Tibial artery (tissue), 4 donors: ENCODE data around the gene FOXN4.

Source experiments
- DNase-seq, 2 donors: peaks; one replicate each; pipeline ENCODE4 v3.0.0-alpha.2; 2019
- H3K27ac ChIP-seq, 2 donors: fragments of 200-600 bp; sonication (generic) in 1 of 2; 1 replicate in 1 of 2; 2 replicates in 1 of 2; pipeline ENCODE4 v1.5.1; 2018 to 2019; ENCODE audit warnings: mild to moderate bottlenecking in 1 of 2
- H3K27me3 ChIP-seq, 2 donors: fragments of 200-600 bp; sonication (generic) in 1 of 2; one replicate each; pipeline versions ENCODE4 v1.5.1 to v1.6.0; 2016 to 2019
- H3K36me3 ChIP-seq, 3 donors: fragments of 200-600 bp; sonication (generic) in 2 of 3; one replicate each; pipeline ENCODE4 v1.5.1; 2016 to 2019; ENCODE audit warnings: mild to moderate bottlenecking in 2 of 3
- H3K4me1 ChIP-seq, 4 donors: fragments of 200-600 bp; sonication (generic) in 2 of 4; 1 replicate in 3 of 4; 2 replicates in 1 of 4; pipeline ENCODE4 v1.5.1; 2016 to 2019
- H3K4me3 ChIP-seq, 2 donors: fragments of 200-600 bp; sonication (generic) in 1 of 2; 1 replicate in 1 of 2; 2 replicates in 1 of 2; pipeline ENCODE4 v1.5.1; 2018 to 2019; ENCODE audit warnings: mild to moderate bottlenecking in 2 of 2
- H3K9me3 ChIP-seq, 3 donors: fragments of 200-600 bp; sonication (generic) in 1 of 3; one replicate each; pipeline ENCODE4 v1.5.1; 2016 to 2019
- CTCF ChIP-seq, 2 experiments: fragments of 200-600 bp in 1 of 2; fragments of 450-650 bp in 1 of 2; IDR thresholded peaks; one replicate each; pipeline ENCODE4 v1.5.1; 2017 to 2019; ENCODE audit warnings: antibody characterized with exemption in 2 of 2, mild to moderate bottlenecking in 1 of 2, moderate library complexity in 1 of 2
- intact Hi-C: fragments of 100-400 bp; cut with DNase I; formaldehyde crosslinking; loops from one replicate; pipeline ENCODE4 v1.15.0; 2023; ENCODE audit warnings: low total_unique reads

FOXN4 gene

DNA sequence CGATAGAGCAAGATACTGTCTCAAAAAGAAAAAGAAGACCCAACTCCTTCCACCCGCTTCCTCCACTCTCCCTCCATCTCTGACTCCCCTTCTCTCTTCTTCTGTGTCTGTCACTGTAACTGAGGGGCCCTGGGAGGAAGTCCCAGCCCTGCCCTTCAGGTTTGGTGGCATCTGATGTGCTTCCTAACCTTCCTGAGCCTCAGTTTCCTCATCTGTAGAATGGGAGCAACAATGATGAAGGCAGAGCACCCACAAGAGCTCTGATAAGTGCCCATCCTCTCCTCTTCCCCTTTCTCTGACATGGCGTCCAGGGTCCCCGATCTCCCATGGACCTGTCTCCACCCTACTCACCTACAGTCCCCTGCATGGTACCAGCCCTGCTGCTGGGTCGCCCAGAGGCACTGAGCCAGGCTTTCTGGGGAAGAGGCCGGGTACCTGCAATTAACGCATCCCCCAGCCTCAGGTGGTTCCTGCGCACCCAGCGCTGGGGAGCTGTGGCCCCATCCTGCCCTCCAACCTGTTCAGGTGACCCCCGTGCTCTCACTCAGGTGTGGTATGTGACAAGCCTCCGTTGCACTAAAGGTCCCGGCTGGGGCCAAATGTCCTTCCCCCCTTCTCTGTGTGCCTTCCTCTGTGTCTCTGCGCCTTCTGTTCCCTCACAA, 13.2 kb downstream of the FOXN4 start:
- Histone ChIP-seq H3K4me1 (peaks cover 0 to 14% (median 8%) of the 10 kb centered on the region in 4 donors), H3K27me3 (peaks cover 0 to 18% of the 10 kb centered on the region in 2 donors), H3K9me3 (no peaks in the 10 kb centered on the region), H3K36me3 (no peaks in the 10 kb centered on the region), H3K4me3 (no peak overlapping the region), H3K27ac (no peak overlapping the region)
- DNase-seq, result no peak
- TF ChIP-seq CTCF (IDR thresholded peaks at IDR 0.05), result no peak
- intact Hi-C loops, result no loop called here

GRCh38 chr12:109294286-109294796, 14.7 kb downstream of the FOXN4 start:
- intact Hi-C loops, result no loop called here
- peaks cover 0 to 18% of the 10 kb centered on the region in 2 donors for H3K27me3 ChIP-seq
- peaks cover 0 to 14% (median 9%) of the 10 kb centered on the region in 4 donors for H3K4me1 ChIP-seq
- DNase-seq, result no peak
- no peak for TF ChIP-seq CTCF (IDR thresholded peaks at IDR 0.05)
- H3K4me3 ChIP-seq, result no peak overlapping the region
- no peaks in the 10 kb centered on the region for H3K36me3 ChIP-seq
- H3K9me3 ChIP-seq, result no peaks in the 10 kb centered on the region
- no peak overlapping the region for H3K27ac ChIP-seq

DNA sequence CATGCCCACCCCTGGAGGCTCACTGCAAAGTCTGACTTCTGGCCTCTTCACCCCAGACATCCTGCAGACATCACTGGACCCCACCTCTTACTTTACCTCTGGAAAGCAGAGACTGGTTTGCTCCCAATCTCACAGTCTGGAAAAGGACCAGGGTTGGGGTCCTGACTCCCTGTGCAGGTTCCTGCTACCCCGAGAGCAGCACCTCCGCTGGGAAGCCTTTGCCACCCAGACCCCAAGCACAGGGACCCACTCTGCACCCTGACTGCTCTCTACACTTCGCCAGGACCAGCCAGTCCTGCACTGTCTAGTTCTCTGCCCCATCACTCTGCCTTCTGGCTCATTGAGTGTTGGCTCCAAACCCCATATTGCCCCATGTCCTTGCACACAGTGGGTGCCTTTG, 16.0 kb downstream of the FOXN4 start:
- Histone ChIP-seq H3K36me3 (no peaks in the 10 kb centered on the region), H3K4me1 (peaks cover 0 to 14% (median 9%) of the 10 kb centered on the region in 4 donors), H3K9me3 (no peaks in the 10 kb centered on the region), H3K27me3 (peaks cover 0 to 18% of the 10 kb centered on the region in 2 donors), H3K4me3 (no peak overlapping the region), H3K27ac (no peak overlapping the region)
- no peak for TF ChIP-seq CTCF (IDR thresholded peaks at IDR 0.05)
- DNase-seq, result no peak
- intact Hi-C loops, result no loop called here

- no peak overlapping the region for H3K4me3 ChIP-seq
- peaks cover 0 to 14% (median 9%) of the 10 kb centered on the region in 4 donors for H3K4me1 ChIP-seq
- no peaks in the 10 kb centered on the region for H3K9me3 ChIP-seq
- intact Hi-C loops, result no loop called here
- no peak overlapping the region for H3K27ac ChIP-seq
- no peak for TF ChIP-seq CTCF (IDR thresholded peaks at IDR 0.05)
- peaks cover 0 to 23% of the 10 kb centered on the region in 2 donors for H3K27me3 ChIP-seq
- no peaks in the 10 kb centered on the region for H3K36me3 ChIP-seq
- DNase-seq, result no peak
These were observed 16.8 kb downstream of the FOXN4 start for GRCh38 chr12:109292342-109292711.

DNA sequence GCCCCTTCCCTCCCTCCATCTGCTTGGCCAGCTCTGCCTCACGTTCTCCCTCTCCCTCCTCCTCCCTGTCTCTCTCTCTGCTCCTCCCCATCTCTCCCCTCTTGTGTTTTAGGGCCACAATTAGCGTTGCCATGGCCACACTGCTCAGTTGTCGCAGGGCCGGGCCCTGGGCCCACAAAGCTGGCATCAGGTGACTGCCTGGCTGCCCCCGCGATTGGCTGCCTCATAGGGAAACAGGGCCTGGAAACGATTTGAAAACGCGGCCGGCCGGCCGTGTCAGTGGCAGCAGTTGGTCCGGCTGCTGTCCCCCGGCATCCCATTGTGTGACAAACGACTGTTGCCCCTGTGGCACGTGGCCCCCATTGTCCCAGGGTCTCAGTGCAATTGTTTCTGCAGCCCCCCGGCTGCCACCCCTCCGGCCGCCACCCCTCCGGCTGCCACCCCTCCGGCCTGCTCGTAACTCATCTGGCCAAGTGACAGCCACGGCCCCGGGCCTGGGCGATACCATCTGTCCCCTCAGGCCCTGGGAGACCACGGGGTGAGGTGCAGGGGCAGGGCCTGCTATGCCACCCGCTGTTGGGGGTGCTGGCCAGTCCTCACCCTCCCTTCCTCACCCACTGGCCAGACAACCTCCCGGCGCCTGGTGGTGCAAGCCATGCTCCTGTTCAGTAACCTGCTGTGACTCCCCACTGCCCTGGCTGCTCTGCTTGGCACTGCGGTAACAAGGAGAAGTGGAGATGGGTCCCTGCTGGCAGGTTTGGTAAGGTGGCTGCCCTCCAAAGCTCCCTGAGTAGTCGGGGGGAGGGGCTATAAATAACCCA, 17.4 kb downstream of the FOXN4 start:
- Histone ChIP-seq H3K36me3 (no peaks in the 10 kb centered on the region), H3K27ac (no peak overlapping the region), H3K27me3 (peaks cover 0 to 23% of the 10 kb centered on the region in 2 donors), H3K4me1 (peaks cover 0 to 14% (median 9%) of the 10 kb centered on the region in 4 donors), H3K4me3 (peak overlapping the region; percentile 23 to 51), H3K9me3 (no peaks in the 10 kb centered on the region)
- TF ChIP-seq CTCF (IDR thresholded peaks at IDR 0.05), result no peak
- intact Hi-C loops, result no loop called here
- peak; percentile 45 to 77 for DNase-seq
